ENCODE measurements around the gene CHN2.

Gene CHN2

DNA sequence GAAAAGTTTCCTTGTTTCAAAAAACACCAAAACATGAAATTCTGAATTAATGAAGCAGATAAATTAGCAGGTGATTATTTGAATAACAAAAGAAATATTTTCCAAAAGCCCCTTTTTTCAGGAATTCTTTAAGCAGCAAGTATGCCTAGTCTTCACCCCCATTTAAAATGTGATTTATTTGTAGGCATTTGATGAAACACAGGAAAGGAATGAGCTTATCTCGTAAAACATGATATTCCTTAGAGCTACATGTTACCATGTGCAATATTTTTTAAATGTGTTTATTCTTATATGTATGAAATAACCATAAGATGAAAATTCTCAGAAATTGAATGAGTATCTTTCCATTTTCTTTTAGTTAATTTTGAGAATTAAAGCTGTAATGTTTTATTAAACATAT, 106.1 kb downstream of the CHN2 start:
- no peak for DNase-seq
- no peaks in the 10 kb centered on the region for H3K27me3 ChIP-seq
- TF ChIP-seq, protein P1, sequence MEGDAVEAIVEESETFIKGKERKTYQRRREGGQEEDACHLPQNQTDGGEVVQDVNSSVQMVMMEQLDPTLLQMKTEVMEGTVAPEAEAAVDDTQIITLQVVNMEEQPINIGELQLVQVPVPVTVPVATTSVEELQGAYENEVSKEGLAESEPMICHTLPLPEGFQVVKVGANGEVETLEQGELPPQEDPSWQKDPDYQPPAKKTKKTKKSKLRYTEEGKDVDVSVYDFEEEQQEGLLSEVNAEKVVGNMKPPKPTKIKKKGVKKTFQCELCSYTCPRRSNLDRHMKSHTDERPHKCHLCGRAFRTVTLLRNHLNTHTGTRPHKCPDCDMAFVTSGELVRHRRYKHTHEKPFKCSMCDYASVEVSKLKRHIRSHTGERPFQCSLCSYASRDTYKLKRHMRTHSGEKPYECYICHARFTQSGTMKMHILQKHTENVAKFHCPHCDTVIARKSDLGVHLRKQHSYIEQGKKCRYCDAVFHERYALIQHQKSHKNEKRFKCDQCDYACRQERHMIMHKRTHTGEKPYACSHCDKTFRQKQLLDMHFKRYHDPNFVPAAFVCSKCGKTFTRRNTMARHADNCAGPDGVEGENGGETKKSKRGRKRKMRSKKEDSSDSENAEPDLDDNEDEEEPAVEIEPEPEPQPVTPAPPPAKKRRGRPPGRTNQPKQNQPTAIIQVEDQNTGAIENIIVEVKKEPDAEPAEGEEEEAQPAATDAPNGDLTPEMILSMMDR (IDR thresholded peaks at IDR 0.05) = no peak
- intact Hi-C loops (cut with DNase I; ENCODE audit: low total_unique reads) = no loop called here
- no peaks in the 10 kb centered on the region for H3K9me3 ChIP-seq
- H3K27ac ChIP-seq = no peak overlapping the region
- no peaks in the 10 kb centered on the region for H3K36me3 ChIP-seq
- no peak overlapping the region for H3K4me3 ChIP-seq
- H3K4me1 ChIP-seq = peaks cover 0 to 3% (median 0%) of the 10 kb centered on the region in 4 donors

DNA sequence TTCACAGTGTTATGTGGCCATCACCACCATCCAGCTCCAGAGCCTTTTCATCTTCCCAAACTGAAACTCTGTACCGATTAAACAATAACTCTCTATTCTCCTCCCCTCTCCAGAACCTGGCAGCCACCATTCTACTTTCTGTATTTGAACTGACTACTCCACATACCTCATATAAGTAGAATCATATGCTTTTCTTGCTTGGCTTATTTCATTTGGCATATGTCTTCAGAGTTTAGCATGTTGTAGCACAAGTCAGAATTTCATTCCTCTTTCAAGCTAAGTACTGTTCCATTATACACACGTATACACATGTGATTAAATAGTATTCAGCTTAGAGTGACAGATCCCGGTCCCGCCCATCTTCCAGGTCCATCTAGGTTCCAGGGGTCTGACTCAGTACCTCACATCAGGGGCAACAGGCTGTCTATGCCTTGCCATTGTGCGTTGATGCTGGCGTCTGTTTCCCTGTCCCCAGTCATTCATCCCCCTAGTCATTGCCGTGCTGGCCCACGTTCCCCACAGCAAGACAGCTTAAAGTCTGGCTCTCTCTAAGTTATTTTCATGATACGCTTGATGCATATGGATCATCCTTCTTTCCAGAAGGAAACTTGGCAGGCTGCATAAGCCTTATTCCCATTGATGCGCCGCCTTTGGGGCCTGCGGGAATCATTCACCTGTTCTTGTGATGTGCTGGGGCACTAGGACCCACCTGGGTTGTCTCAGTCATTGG, 108.3 kb downstream of the CHN2 start:
- Histone ChIP-seq H3K27me3 (no peaks in the 10 kb centered on the region), H3K4me3 (no peak overlapping the region), H3K4me1 (peaks cover 0 to 3% (median 0%) of the 10 kb centered on the region in 4 donors), H3K27ac (no peak overlapping the region), H3K36me3 (no peaks in the 10 kb centered on the region), H3K9me3 (no peaks in the 10 kb centered on the region)
- DNase-seq = no peak
- TF ChIP-seq, protein P1 (IDR thresholded peaks at IDR 0.05) = no peak
- intact Hi-C loops (cut with DNase I; ENCODE audit: low total_unique reads) = no loop called here

DNA sequence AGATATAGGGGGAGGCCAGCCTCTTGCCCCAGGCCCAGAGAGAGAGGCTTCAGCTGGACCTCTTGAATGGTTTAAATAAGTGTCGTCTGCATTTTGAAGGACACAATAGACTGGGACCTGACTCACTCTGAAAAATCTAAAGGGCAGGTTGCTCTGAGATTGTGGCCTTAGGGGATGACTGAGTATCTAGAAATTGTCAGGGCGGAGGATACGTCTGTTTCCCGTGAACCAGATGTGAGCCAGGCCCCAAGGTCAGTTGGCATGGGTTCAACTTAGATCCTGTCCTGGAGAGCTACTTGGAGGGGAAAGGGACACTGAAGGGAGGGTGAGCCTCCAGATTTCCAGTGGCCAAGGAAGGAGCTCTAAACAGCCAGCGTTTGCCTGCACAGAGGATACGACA, 110.2 kb downstream of the CHN2 start:
- intact Hi-C loops (cut with DNase I; ENCODE audit: low total_unique reads) = no loop called here
- no peaks in the 10 kb centered on the region for H3K9me3 ChIP-seq
- no peak for DNase-seq
- no peaks in the 10 kb centered on the region for H3K36me3 ChIP-seq
- H3K4me1 ChIP-seq = peaks cover 0 to 3% (median 0%) of the 10 kb centered on the region in 4 donors
- no peak overlapping the region for H3K27ac ChIP-seq
- no peaks in the 10 kb centered on the region for H3K27me3 ChIP-seq
- H3K4me3 ChIP-seq = no peak overlapping the region
- TF ChIP-seq, protein P1 (IDR thresholded peaks at IDR 0.05) = no peak

DNA sequence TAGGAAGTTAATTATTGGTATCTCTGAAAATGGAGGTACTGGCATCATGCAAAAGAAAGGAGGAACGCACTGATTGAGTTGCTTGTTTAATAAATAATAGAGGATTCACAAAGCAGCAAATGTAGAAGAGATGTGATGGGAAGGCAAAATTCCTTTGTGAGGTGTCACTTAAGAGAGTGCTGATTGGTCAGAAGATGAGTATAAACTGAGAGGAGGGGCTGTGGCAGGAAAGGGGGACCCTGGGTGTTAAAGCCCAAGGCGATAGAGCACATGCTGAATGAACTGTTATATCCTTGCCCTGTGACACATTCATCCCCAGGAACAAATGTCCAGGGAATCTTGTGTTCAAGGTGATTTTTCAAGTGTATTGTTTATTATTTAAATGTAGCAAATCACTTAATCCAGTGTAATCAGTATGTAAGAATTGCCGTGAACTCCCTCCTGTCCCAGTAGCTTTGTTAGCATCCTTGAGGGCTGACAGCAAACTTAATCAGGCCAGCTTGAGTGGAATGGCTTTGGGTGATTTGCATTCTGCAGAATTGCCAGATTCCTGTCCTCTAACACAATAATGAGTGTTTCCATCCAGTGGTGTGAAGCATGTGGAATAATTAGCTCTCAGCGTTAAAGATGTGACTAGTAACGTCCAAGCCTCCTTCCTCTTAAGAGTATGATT, 111.9 kb downstream of the CHN2 start:
- TF ChIP-seq, protein P1 (IDR thresholded peaks at IDR 0.05) = no peak
- H3K36me3 ChIP-seq = no peaks in the 10 kb centered on the region
- no peaks in the 10 kb centered on the region for H3K4me1 ChIP-seq
- no peak overlapping the region for H3K4me3 ChIP-seq
- intact Hi-C loops (cut with DNase I; ENCODE audit: low total_unique reads) = no loop called here
- DNase-seq = no peak
- no peaks in the 10 kb centered on the region for H3K27me3 ChIP-seq
- no peaks in the 10 kb centered on the region for H3K9me3 ChIP-seq
- H3K27ac ChIP-seq = no peak overlapping the region

DNA sequence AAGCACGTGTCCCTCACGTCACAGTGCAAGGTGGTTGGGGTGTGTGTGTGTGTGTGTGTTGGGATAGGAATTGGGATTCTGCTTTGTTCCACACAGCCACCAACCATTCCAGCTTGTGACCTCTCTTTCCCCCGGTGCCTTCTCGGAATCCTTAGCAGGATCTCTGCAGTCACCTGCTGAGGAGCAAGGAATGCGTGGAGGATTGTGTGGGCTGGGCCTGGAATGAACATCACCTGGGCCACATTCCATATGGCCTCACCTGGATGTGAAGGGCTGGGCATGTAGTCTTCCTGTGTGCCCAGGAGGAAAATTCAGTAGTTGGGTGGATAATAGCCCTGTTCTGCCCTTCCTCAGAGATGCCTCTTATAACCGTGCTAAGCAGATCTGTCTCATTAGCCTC, 113.8 kb downstream of the CHN2 start:
- Histone ChIP-seq H3K4me1 (no peaks in the 10 kb centered on the region), H3K36me3 (no peaks in the 10 kb centered on the region), H3K9me3 (no peaks in the 10 kb centered on the region), H3K4me3 (no peak overlapping the region), H3K27me3 (no peaks in the 10 kb centered on the region), H3K27ac (no peak overlapping the region)
- DNase-seq = no peak
- intact Hi-C loops (cut with DNase I; ENCODE audit: low total_unique reads) = no loop called here
- TF ChIP-seq, protein P1 (IDR thresholded peaks at IDR 0.05) = no peak

Data from tibial artery (tissue), 4 donors.